ENCODE measurements around the gene SCARB1. TPM values are rescaled to one million over a fixed set of nuclear protein-coding genes. Genes with fewer than 3 reads are reported as not detected.

Gene SCARB1
- total and polyA plus RNA-seq, 2 of the 13 experiments (the other 11 are each of a cell fraction or from before 2014, with no cell fraction given) = 63.4 to 160 TPM

- TF ChIP-seq ZBTB43 (CRISPR knock-in tag; conservative IDR thresholded peaks at IDR 0.05) (no peak), CAMTA2 (CRISPR knock-in tag; IDR thresholded peaks at IDR 0.05; ENCODE audit: borderline replicate concordance) (no peak), FOSL1 (CRISPR knock-in tag; IDR thresholded peaks at IDR 0.05; ENCODE audit: borderline replicate concordance) (no peak), KLF12 (CRISPR knock-in tag; IDR thresholded peaks at IDR 0.05; ENCODE audit: borderline replicate concordance) (no peak), MTA3 (CRISPR knock-in tag; IDR thresholded peaks at IDR 0.05) (no peak), GFI1 (CRISPR knock-in tag; IDR thresholded peaks at IDR 0.05; ENCODE audit: borderline replicate concordance) (peak; percentile 93), ZNF280D (CRISPR knock-in tag; IDR thresholded peaks at IDR 0.05) (peak; percentile 95), RXRA (CRISPR knock-in tag; IDR thresholded peaks at IDR 0.05) (peak; percentile 95), ZBTB8A (CRISPR knock-in tag; IDR thresholded peaks at IDR 0.05; ENCODE audit: borderline replicate concordance, low read depth) (no peak), U2AF1 (optimal IDR thresholded peaks at IDR 0.05; ENCODE audit: low read depth, low read length) (no peak), SYNCRIP (IDR thresholded peaks at IDR 0.05; ENCODE audit: insufficient read depth, low read depth, low read length) (no peak), HNRNPUL1 (IDR thresholded peaks at IDR 0.05; ENCODE audit: low read depth, low read length) (no peak), KLF6 (CRISPR knock-in tag; IDR thresholded peaks at IDR 0.05) (no peak), ATF4 (CRISPR knock-in tag; IDR thresholded peaks at IDR 0.05) (no peak), ZNF12 (CRISPR knock-in tag; IDR thresholded peaks at IDR 0.05) (peak; percentile 45; the same call in 1 of the 2 replicates), ARNT2 (CRISPR knock-in tag; IDR thresholded peaks at IDR 0.05; ENCODE audit: low read depth) (peak; percentile 34; the same call in 1 of the 2 replicates), ZNF367 (CRISPR knock-in tag; IDR thresholded peaks at IDR 0.05; ENCODE audit: borderline replicate concordance) (no peak), MLLT10 (CRISPR knock-in tag; IDR thresholded peaks at IDR 0.05) (no peak), ZNF264 (CRISPR knock-in tag; IDR thresholded peaks at IDR 0.05) (no peak), ZNF432 (CRISPR knock-in tag; IDR thresholded peaks at IDR 0.05; ENCODE audit: borderline replicate concordance) (no peak), RFXANK (CRISPR knock-in tag; IDR thresholded peaks at IDR 0.05) (no peak), SMC3 (IDR thresholded peaks at IDR 0.05; ENCODE audit: low read length) (0 out of 2 replicates have a peak, but pooled peaks have one; percentile 10), ZNF792 (CRISPR knock-in tag; IDR thresholded peaks at IDR 0.05) (peak; percentile 82), ZNF343 (CRISPR knock-in tag; IDR thresholded peaks at IDR 0.05) (no peak), RBM39 (IDR thresholded peaks at IDR 0.05; ENCODE audit: low read depth, low read length, poor library complexity, severe bottlenecking) (no peak), ZBTB3 (CRISPR knock-in tag; IDR thresholded peaks at IDR 0.05; ENCODE audit: borderline replicate concordance, low read depth) (no peak)
Measured at GRCh38 chr12:124821252-124822200, 42.1 kb downstream of the SCARB1 start (continued).
